GM12878 (cell line): Measurements from ENCODE around the gene RNF220.

ENCODE experiments used
- BHLHE40 ChIP-seq, 2 experiments: fragments of 450-650 bp in 1 of 2; IDR thresholded peaks; 2 replicates each; pipeline ENCODE4 v1.6.1; 2011 to 2017; ENCODE audit warnings: low read depth in 2 of 2, borderline replicate concordance in 1 of 2, improper control_type of control experiment in 1 of 2, low read length in 1 of 2, mild to moderate bottlenecking in 1 of 2
- BRCA1 ChIP-seq: IDR thresholded peaks from 2 replicates; pipeline ENCODE4 v1.6.1; 2011; ENCODE audit warnings: low read depth, low read length, improper control_type of control experiment
- EZH2 ChIP-seq: IDR thresholded peaks from 2 replicates; pipeline ENCODE4 v1.6.1; 2012; ENCODE audit warnings: low read depth, mild to moderate bottlenecking, control low read depth, inconsistent platforms, low read length, borderline replicate concordance; ENCODE audit not compliant: control insufficient read depth
- MYC ChIP-seq: IDR thresholded peaks from 2 replicates; pipeline ENCODE4 v1.6.1; 2011; ENCODE audit warnings: mild to moderate bottlenecking, low read length, moderate library complexity, inconsistent platforms; ENCODE audit not compliant: insufficient read depth, insufficient replicate concordance, insufficient read length, severe bottlenecking
- NRF1 ChIP-seq: conservative IDR thresholded peaks from 2 replicates; pipeline ENCODE4 v1.6.1; 2011; ENCODE audit warnings: mild to moderate bottlenecking, low read depth, low read length, improper control_type of control experiment
- POLR2A ChIP-seq: IDR thresholded peaks from 2 replicates; pipeline ENCODE4 v1.6.1; 2011; ENCODE audit warnings: low read depth, mild to moderate bottlenecking, low read length
- POLR2AphosphoS5 ChIP-seq: IDR thresholded peaks from 2 replicates; pipeline ENCODE4 v1.6.1; 2011; ENCODE audit warnings: mild to moderate bottlenecking, low read length, inconsistent platforms
- RCOR1 ChIP-seq: conservative IDR thresholded peaks from 2 replicates; pipeline ENCODE4 v1.6.1; 2012; ENCODE audit warnings: low read depth, low read length, improper control_type of control experiment
- SIX5 ChIP-seq: IDR thresholded peaks from 2 replicates; pipeline ENCODE4 v1.6.1; 2011; ENCODE audit warnings: mild to moderate bottlenecking, low read depth, low read length, moderate library complexity; ENCODE audit not compliant: severe bottlenecking
- TAF1 ChIP-seq: IDR thresholded peaks from 2 replicates; pipeline ENCODE4 v1.6.1; 2011; ENCODE audit warnings: mild to moderate bottlenecking, low read depth, low read length, borderline replicate concordance
- ZNF274 ChIP-seq: IDR thresholded peaks from one replicate; pipeline ENCODE4 v1.8.0; 2011; ENCODE audit not compliant: insufficient read length, insufficient read depth
- TF ChIP-seq, protein P1 (sequence below), 3 experiments: IDR thresholded peaks in 2 of 3; conservative IDR thresholded peaks in 1 of 3; 2 replicates each; pipeline ENCODE4 v1.5.1; 2011; ENCODE audit warnings: low read depth in 3 of 3, low read length in 3 of 3, mild to moderate bottlenecking in 3 of 3, control low read depth in 2 of 3, moderate library complexity in 2 of 3, inconsistent platforms in 1 of 3, mixed read lengths in 1 of 3; ENCODE audit not compliant: control insufficient read depth in 2 of 3, insufficient read depth in 1 of 3; ENCODE audit errors: extremely low read depth in 1 of 3

DNA sequence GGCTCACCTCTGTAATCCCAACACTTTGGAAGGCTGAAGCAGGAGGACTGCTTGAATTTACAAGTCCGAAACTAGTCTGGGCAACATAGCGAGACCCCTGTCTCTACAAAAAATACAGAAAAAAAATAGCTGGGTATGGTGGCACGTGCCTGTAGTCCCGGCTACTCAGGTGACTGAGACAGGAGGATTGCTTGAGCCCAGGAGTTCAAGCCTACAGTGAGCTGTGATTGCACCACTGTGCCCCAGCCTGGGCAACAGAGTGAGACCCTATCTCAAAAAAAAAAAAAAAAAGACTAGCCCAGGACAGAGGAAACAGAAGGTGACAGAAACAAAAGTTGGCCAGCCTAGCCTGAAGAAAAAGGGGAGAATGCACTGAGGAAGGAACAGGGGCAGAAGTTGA is 290.6 kb downstream of the RNF220 start:
- no peak for TF ChIP-seq SIX5
- no peak for TF ChIP-seq MYC
- TF ChIP-seq NRF1 = no peak
- TF ChIP-seq, protein P1, sequence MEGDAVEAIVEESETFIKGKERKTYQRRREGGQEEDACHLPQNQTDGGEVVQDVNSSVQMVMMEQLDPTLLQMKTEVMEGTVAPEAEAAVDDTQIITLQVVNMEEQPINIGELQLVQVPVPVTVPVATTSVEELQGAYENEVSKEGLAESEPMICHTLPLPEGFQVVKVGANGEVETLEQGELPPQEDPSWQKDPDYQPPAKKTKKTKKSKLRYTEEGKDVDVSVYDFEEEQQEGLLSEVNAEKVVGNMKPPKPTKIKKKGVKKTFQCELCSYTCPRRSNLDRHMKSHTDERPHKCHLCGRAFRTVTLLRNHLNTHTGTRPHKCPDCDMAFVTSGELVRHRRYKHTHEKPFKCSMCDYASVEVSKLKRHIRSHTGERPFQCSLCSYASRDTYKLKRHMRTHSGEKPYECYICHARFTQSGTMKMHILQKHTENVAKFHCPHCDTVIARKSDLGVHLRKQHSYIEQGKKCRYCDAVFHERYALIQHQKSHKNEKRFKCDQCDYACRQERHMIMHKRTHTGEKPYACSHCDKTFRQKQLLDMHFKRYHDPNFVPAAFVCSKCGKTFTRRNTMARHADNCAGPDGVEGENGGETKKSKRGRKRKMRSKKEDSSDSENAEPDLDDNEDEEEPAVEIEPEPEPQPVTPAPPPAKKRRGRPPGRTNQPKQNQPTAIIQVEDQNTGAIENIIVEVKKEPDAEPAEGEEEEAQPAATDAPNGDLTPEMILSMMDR (IDR thresholded peaks at IDR 0.05 in 2 of 3, conservative IDR thresholded peaks at IDR 0.05 in 1 of 3; ENCODE audit: control insufficient read depth in 2 of 3, extremely low read depth in 1 of 3, insufficient read depth in 1 of 3, low read depth in 3 of 3, low read length in 3 of 3) = no peak
- no peak for TF ChIP-seq EZH2
- TF ChIP-seq TAF1 = no peak
- no peak for TF ChIP-seq BHLHE40 (IDR thresholded peaks at IDR 0.05; ENCODE audit: borderline replicate concordance in 1 of 2, low read depth in 2 of 2, low read length in 1 of 2)
- no peak for TF ChIP-seq POLR2AphosphoS5
- no peak for TF ChIP-seq RCOR1
- no peak for TF ChIP-seq ZNF274
- no peak for TF ChIP-seq POLR2A
- TF ChIP-seq BRCA1 = no peak
